SU-DHL-6 (cell line): ENCODE data around the gene GTF3C2.

Source experiments
- H2AFZ ChIP-seq: fragments of 200-600 bp; sonication (generic); 2 replicates; pipeline ENCODE4 v1.6.1; 2014; ENCODE audit warnings: low read depth, mild to moderate bottlenecking, moderate library complexity, mixed read lengths, antibody characterized with exemption, low read length; ENCODE audit not compliant: severe bottlenecking
- H3F3A ChIP-seq: fragments of 200-600 bp; shearing (Covaris generic); 2 replicates; pipeline ENCODE4 v1.6.0; 2016; ENCODE audit warnings: antibody characterized with exemption, mild to moderate bottlenecking; ENCODE audit not compliant: insufficient read depth
- H3K27ac ChIP-seq: fragments of 200-600 bp; sonication (generic); 2 replicates; pipeline ENCODE4 v1.5.1; 2016; ENCODE audit warnings: low read depth, mild to moderate bottlenecking, low read length, moderate library complexity, mixed read lengths
- H3K27me3 ChIP-seq: fragments of 200-600 bp; sonication (generic), shearing (Covaris generic); 2 replicates; pipeline ENCODE4 v1.6.0; 2014; ENCODE audit warnings: mild to moderate bottlenecking, low read length
- H3K36me3 ChIP-seq: fragments of 200-600 bp; sonication (generic); 2 replicates; pipeline ENCODE4 v1.6.1; 2014; ENCODE audit warnings: mild to moderate bottlenecking, low read length, mixed read lengths
- H3K4me2 ChIP-seq: fragments of 300-600, 200-600 bp; shearing (Covaris generic), sonication (generic); 2 replicates; pipeline ENCODE4 v1.6.0; 2014; ENCODE audit warnings: low read length, low read depth, mild to moderate bottlenecking; ENCODE audit not compliant: poor library complexity, severe bottlenecking
- H3K4me3 ChIP-seq: fragments of 200-600 bp; sonication (generic); 2 replicates; pipeline ENCODE4 v1.5.1; 2014; ENCODE audit warnings: antibody characterized with exemption, low read length, mild to moderate bottlenecking, mixed read lengths; ENCODE audit not compliant: insufficient read depth, poor library complexity, severe bottlenecking
- H3K79me2 ChIP-seq: fragments of 200-600 bp; sonication (generic); 2 replicates; pipeline ENCODE4 v1.6.1; 2014; ENCODE audit warnings: mild to moderate bottlenecking, low read length, moderate library complexity; ENCODE audit not compliant: insufficient read depth
- H3K9ac ChIP-seq: fragments of 200-600 bp; sonication (generic); 2 replicates; pipeline ENCODE4 v1.7.0; 2014; ENCODE audit warnings: mild to moderate bottlenecking, low read length
- H3K9me2 ChIP-seq: fragments of 200-600 bp; sonication (generic); replicated peaks from 2 replicates; pipeline ENCODE4 v1.6.1; 2014; ENCODE audit warnings: low read length; ENCODE audit not compliant: insufficient read depth
- H3K9me3 ChIP-seq: fragments of 200-600 bp; sonication (generic); 2 replicates; pipeline ENCODE4 v1.6.1; 2014; ENCODE audit warnings: low read length, mixed read lengths; ENCODE audit not compliant: insufficient read depth
- H4K20me1 ChIP-seq: fragments of 200-600 bp; sonication (generic); 2 replicates; pipeline ENCODE4 v1.6.1; 2014; ENCODE audit warnings: low read depth, mild to moderate bottlenecking, antibody characterized with exemption, low read length, moderate library complexity, mixed read lengths
- CTCF ChIP-seq: fragments of 200-600 bp; sonication (generic); IDR thresholded peaks from one replicate; pipeline ENCODE4 v1.5.1; 2017; ENCODE audit warnings: antibody characterized with exemption, mild to moderate bottlenecking, low read length, moderate library complexity; ENCODE audit not compliant: insufficient read depth, poor library complexity, severe bottlenecking
- EZH2phosphoT487 ChIP-seq: fragments of 200-600 bp; sonication (generic), shearing (Covaris generic); conservative IDR thresholded peaks from 2 replicates; pipeline ENCODE4 v1.6.1; 2018; ENCODE audit warnings: mild to moderate bottlenecking, antibody characterized with exemption, low read length, moderate library complexity, mixed read lengths

The GTF3C2 gene

GRCh38 chr2:27336173-27336572 is 20.4 kb downstream of the GTF3C2 start:
- no peak overlapping the region for H3K9ac ChIP-seq
- H3K9me2 ChIP-seq, result no peaks in the 10 kb centered on the region
- no peak overlapping the region for H3K4me3 ChIP-seq
- no peaks in the 10 kb centered on the region for H3K79me2 ChIP-seq
- no peaks in the 10 kb centered on the region for H3F3A ChIP-seq
- no peak overlapping the region for H3K4me2 ChIP-seq
- no peak for TF ChIP-seq EZH2phosphoT487
- no peak for TF ChIP-seq CTCF
- no peaks in the 10 kb centered on the region for H3K9me3 ChIP-seq
- H3K27me3 ChIP-seq, result no peaks in the 10 kb centered on the region
- no peaks in the 10 kb centered on the region for H4K20me1 ChIP-seq
- no peak overlapping the region for H2AFZ ChIP-seq
- H3K27ac ChIP-seq, result no peak overlapping the region
- H3K36me3 ChIP-seq, result 0 out of 2 replicates have a peak, but pooled peaks cover 3% of the 10 kb centered on the region

DNA sequence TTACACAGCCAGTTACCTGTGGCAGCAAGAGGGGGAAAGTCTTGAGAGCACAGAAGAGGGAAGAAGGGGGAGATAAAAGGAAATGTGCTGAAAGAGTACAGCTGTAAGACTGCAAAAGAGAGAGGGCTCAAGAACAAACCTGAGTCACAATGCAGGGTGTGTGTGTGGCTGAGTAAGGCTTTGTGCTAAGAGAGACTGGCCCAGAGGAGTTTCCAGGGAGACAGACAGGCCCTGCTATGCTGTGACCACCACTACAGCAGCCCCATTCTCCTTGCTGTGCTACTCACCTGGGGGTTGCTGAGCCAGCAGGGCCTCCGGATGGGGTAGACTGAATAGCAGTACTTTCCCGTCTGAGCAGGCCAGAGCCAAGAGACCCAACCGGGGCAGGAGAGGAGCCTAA is 21.3 kb downstream of the GTF3C2 start:
- Histone ChIP-seq H3K9me2 (no peaks in the 10 kb centered on the region), H3K27me3 (no peaks in the 10 kb centered on the region), H3K27ac (no peak overlapping the region), H4K20me1 (no peaks in the 10 kb centered on the region), H3K4me2 (no peak overlapping the region), H3K9me3 (no peaks in the 10 kb centered on the region), H3K4me3 (no peak overlapping the region), H3F3A (no peaks in the 10 kb centered on the region), H3K36me3 (0 out of 2 replicates have a peak, but pooled peaks cover 3% of the 10 kb centered on the region), H2AFZ (no peak overlapping the region), H3K9ac (no peak overlapping the region), H3K79me2 (no peaks in the 10 kb centered on the region)
- TF ChIP-seq EZH2phosphoT487 (no peak), CTCF (no peak)

DNA sequence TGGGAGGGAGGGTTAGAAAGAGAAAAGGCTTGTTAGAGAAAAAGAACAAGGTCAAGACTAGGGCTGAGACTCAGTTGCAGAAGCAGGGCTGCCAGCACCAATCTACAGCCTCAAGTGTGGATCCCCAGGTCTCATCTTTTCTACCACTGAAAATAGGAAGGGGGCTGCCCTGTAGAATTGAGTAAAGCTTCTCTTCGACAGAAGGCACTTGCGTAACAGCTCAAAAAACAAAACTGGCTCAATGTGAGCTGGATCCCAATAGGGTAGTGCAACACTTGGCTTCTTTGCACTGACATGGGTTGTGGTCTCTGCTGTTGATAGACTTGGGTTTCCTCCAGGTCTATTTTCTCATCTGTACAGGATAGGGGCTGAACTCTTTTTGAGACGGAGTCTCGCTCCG is 31.8 kb downstream of the GTF3C2 start:
- Histone ChIP-seq H3K9me3 (no peaks in the 10 kb centered on the region), H3K36me3 (peaks cover 7% of the 10 kb centered on the region; the same call in 1 of the 2 replicates), H3K27me3 (no peaks in the 10 kb centered on the region), H3K9me2 (no peaks in the 10 kb centered on the region), H3K4me3 (no peak overlapping the region), H3F3A (peaks cover 18% of the 10 kb centered on the region), H4K20me1 (no peaks in the 10 kb centered on the region), H3K4me2 (no peak overlapping the region), H2AFZ (no peak overlapping the region), H3K9ac (no peak overlapping the region), H3K27ac (no peak overlapping the region), H3K79me2 (0 out of 2 replicates have a peak, but pooled peaks cover 8% of the 10 kb centered on the region)
- TF ChIP-seq EZH2phosphoT487 (no peak), CTCF (no peak)
